ENCODE data around the gene ZMYM3.
"Not testable (repeated sequence)": the region's sequence is repeated elsewhere in the genome, so short reads cannot be mapped to it uniquely, and the experiment has no call there.

GRCh38 chrX:71281300-71281699, 27.4 kb upstream of the ZMYM3 start:
- TF ChIP-seq EZH2 (IDR thresholded peaks at IDR 0.05; ENCODE audit: borderline replicate concordance, low read depth, low read length, poor library complexity, severe bottlenecking); CTCF (conservative IDR thresholded peaks at IDR 0.05; ENCODE audit: low read depth, low read length): not testable (repeated sequence)
